SK-N-SH (cell line): Measurements from ENCODE around the gene TMEM132D. TPM values are rescaled to one million over a fixed set of nuclear protein-coding genes. Genes with fewer than 3 reads are reported as not detected.

Experiments used
- CTCF ChIA-PET: fragments of 300-600, 350-600 bp; formaldehyde crosslinking; extraction: SDS; loops from one replicate; lab custom pipeline; 2021; lab: Yijun Ruan, JAX
- POLR2A ChIA-PET: fragments of 350-600 bp; sonication (Branson Sonifier 250); formaldehyde crosslinking; extraction: SDS; loops from one replicate; lab custom pipeline; 2020; ENCODE audit warnings: antibody characterized with exemption, inconsistent platforms; lab: Yijun Ruan, JAX
- DNase-seq: peaks from one replicate; pipeline ENCODE4 v3.0.0; 2012
- H2AFZ ChIP-seq: fragments of 200-600 bp; sonication (generic); 2 replicates; pipeline ENCODE4 v1.8.1; 2016; ENCODE audit warnings: antibody characterized with exemption, mild to moderate bottlenecking, low read depth
- H3F3A ChIP-seq: fragments of 200-600 bp; sonication (generic); replicated peaks from 2 replicates; pipeline ENCODE3; 2016; ENCODE audit warnings: antibody characterized with exemption, mild to moderate bottlenecking; ENCODE audit not compliant: insufficient read depth
- H3K27ac ChIP-seq, 2 experiments: fragments of 200-500 bp in 1 of 2; fragments of 200-600 bp in 1 of 2; sonication (Bioruptor generic) in 1 of 2; sonication (generic), shearing (Covaris generic) in 1 of 2; 2 replicates each; pipeline versions ENCODE4 v1.5.1 to v1.6.1; 2014 to 2016; ENCODE audit warnings: low read depth in 2 of 2, inconsistent platforms in 1 of 2, low read length in 1 of 2, mild to moderate bottlenecking in 1 of 2, mixed read lengths in 1 of 2
- H3K27me3 ChIP-seq: fragments of 200-600 bp; sonication (generic), shearing (Covaris generic); 2 replicates; pipeline ENCODE4 v1.6.1; 2016; ENCODE audit warnings: mixed run types; ENCODE audit not compliant: insufficient read depth
- H3K36me3 ChIP-seq, 2 experiments: fragments of 200-500 bp in 1 of 2; fragments of 200-600 bp in 1 of 2; sonication (Bioruptor generic) in 1 of 2; sonication (generic) in 1 of 2; replicated peaks in 1 of 2; 2 replicates each; pipeline versions ENCODE3 to v1.5.1; 2014 to 2016; ENCODE audit warnings: low read length in 1 of 2, mild to moderate bottlenecking in 1 of 2; ENCODE audit not compliant: insufficient read depth in 2 of 2, control insufficient read depth in 1 of 2
- H3K4me1 ChIP-seq, 2 experiments: fragments of 200-500 bp in 1 of 2; fragments of 200-600 bp in 1 of 2; sonication (Bioruptor generic) in 1 of 2; sonication (generic), shearing (Covaris generic) in 1 of 2; 2 replicates each; pipeline versions ENCODE4 v1.5.1 to v1.6.1; 2014 to 2016; ENCODE audit warnings: low read depth in 1 of 2, low read length in 1 of 2, mixed run types in 1 of 2; ENCODE audit not compliant: insufficient read depth in 2 of 2, control insufficient read depth in 1 of 2
- H3K4me2 ChIP-seq: fragments of 200-600 bp; sonication (generic), shearing (Covaris generic); 2 replicates; pipeline ENCODE4 v1.6.1; 2017; ENCODE audit warnings: mixed run types
- H3K4me3 ChIP-seq, 2 experiments: fragments of 200-500 bp in 1 of 2; fragments of 200-600 bp in 1 of 2; sonication (Bioruptor generic) in 1 of 2; sonication (generic), shearing (Covaris generic) in 1 of 2; 2 replicates each; pipeline versions ENCODE4 v1.5.1 to v1.8.1; 2014 to 2016; ENCODE audit warnings: low read depth in 2 of 2, inconsistent platforms in 1 of 2, low read length in 1 of 2, mild to moderate bottlenecking in 1 of 2, mixed read lengths in 1 of 2, moderate library complexity in 1 of 2
- H3K79me2 ChIP-seq: fragments of 200-600 bp; sonication (generic); 2 replicates; pipeline ENCODE4 v1.8.1; 2017; ENCODE audit warnings: mild to moderate bottlenecking; ENCODE audit not compliant: insufficient read depth
- H3K9ac ChIP-seq: fragments of 200-600 bp; sonication (generic); 2 replicates; pipeline ENCODE4 v1.6.1; 2017; ENCODE audit warnings: mixed run types
- H3K9me2 ChIP-seq: fragments of 200-600 bp; sonication (generic); 2 replicates; pipeline ENCODE4 v1.6.1; 2017; ENCODE audit warnings: mixed run types
- H3K9me3 ChIP-seq: fragments of 200-600 bp; sonication (generic); 2 replicates; pipeline ENCODE4 v1.6.1; 2017; ENCODE audit warnings: mixed run types, mild to moderate bottlenecking, moderate library complexity
- H4K20me1 ChIP-seq: fragments of 200-600 bp; sonication (generic); 2 replicates; pipeline ENCODE4 v1.6.1; 2017; ENCODE audit warnings: mild to moderate bottlenecking, mixed run types; ENCODE audit not compliant: insufficient read depth
- EP300 ChIP-seq, 2 experiments: IDR thresholded peaks; 2 replicates each; pipeline versions ENCODE4 v1.4.0 to v1.6.1; 2012; ENCODE audit warnings: borderline replicate concordance in 1 of 2, low read depth in 1 of 2, low read length in 1 of 2
- EZH2phosphoT487 ChIP-seq: fragments of 200-600 bp; sonication (generic); IDR thresholded peaks from 2 replicates; pipeline ENCODE4 v1.6.1; 2017; ENCODE audit warnings: low read depth, mixed run types, mild to moderate bottlenecking, antibody characterized with exemption, moderate library complexity, borderline replicate concordance
- FOSL2 ChIP-seq: IDR thresholded peaks from 2 replicates; pipeline ENCODE4 v1.4.0; 2012; ENCODE audit warnings: low read depth, mild to moderate bottlenecking, moderate library complexity, borderline replicate concordance
- FOXJ3 ChIP-seq: sonication (generic); formaldehyde crosslinking; IDR thresholded peaks from 2 replicates; pipeline ENCODE4 v1.5.1; 2020; ENCODE audit warnings: mild to moderate bottlenecking, missing genetic modification reagents
- JUND ChIP-seq: IDR thresholded peaks from 2 replicates; pipeline ENCODE4 v1.4.0; 2012
- MEF2A ChIP-seq: IDR thresholded peaks from 2 replicates; pipeline ENCODE4 v1.4.0; 2012; ENCODE audit warnings: low read depth, borderline replicate concordance
- NFIC ChIP-seq: IDR thresholded peaks from 2 replicates; pipeline ENCODE4 v1.4.0; 2012; ENCODE audit warnings: borderline replicate concordance
- NRF1 ChIP-seq: IDR thresholded peaks from 2 replicates; pipeline ENCODE4 v1.6.1; 2012; ENCODE audit warnings: low read depth, mild to moderate bottlenecking, low read length
- REST ChIP-seq: IDR thresholded peaks from 2 replicates; pipeline ENCODE4 v1.6.1; 2012; ENCODE audit warnings: mild to moderate bottlenecking, low read depth, low read length, moderate library complexity
- RXRA ChIP-seq: IDR thresholded peaks from 2 replicates; pipeline ENCODE4 v1.4.0; 2012; ENCODE audit warnings: low read depth, mild to moderate bottlenecking, borderline replicate concordance
- SIN3A ChIP-seq: IDR thresholded peaks from 2 replicates; pipeline ENCODE4 v1.6.1; 2012; ENCODE audit warnings: low read depth, mild to moderate bottlenecking, low read length, moderate library complexity, borderline replicate concordance
- SMC3 ChIP-seq: IDR thresholded peaks from 2 replicates; pipeline ENCODE4 v1.6.1; 2012; ENCODE audit warnings: low read depth, low read length, improper control_type of control experiment
- TAF1 ChIP-seq: IDR thresholded peaks from 2 replicates; pipeline ENCODE4 v1.6.1; 2012; ENCODE audit warnings: low read depth, mild to moderate bottlenecking, low read length, moderate library complexity, borderline replicate concordance
- ZBTB33 ChIP-seq: IDR thresholded peaks from 2 replicates; pipeline ENCODE4 v1.4.0; 2012; ENCODE audit warnings: low read depth, borderline replicate concordance
- WGBS: methylation state at CpG from one replicate; pipeline ENCODE4 v1.1.6; 2017; ENCODE audit warnings: low lambda C conversion rate; 5-methylcytosine and 5-hydroxymethylcytosine counted together
- polyA plus RNA-seq, 3 experiments: library from polyadenylated mRNA; depleted of rRNA; stranded (reverse); fragments of >200 nt; gene quantifications; 2 replicates each; pipeline ENCODE4 v1.2.3, GENCODE V29; 2012

The TMEM132D gene
- polyA plus RNA-seq, 1 of the 3 experiments (the other 2 are of a cell fraction), result not detected

- no peak overlapping the region for H3K4me3 ChIP-seq
- H3K9ac ChIP-seq, result no peak overlapping the region
- no peak overlapping the region for H3K4me2 ChIP-seq
- H3K27ac ChIP-seq, result no peak overlapping the region
- H3K79me2 ChIP-seq, result no peaks in the 10 kb centered on the region
- H3F3A ChIP-seq, result no peaks in the 10 kb centered on the region
- H3K9me2 ChIP-seq, result no peaks in the 10 kb centered on the region
- WGBS, result 30% methylated on average over 5 of the region's 5 CpGs
- CTCF ChIA-PET, result no interaction called here
- no peaks in the 10 kb centered on the region for H3K36me3 ChIP-seq
- no peaks in the 10 kb centered on the region for H3K4me1 ChIP-seq
- TF ChIP-seq FOXJ3 (CRISPR knock-in tag) (no peak), EZH2phosphoT487 (no peak), FOSL2 (no peak), NRF1 (no peak), ZBTB33 (no peak), TAF1 (no peak), RXRA (no peak), EP300 (IDR thresholded peaks at IDR 0.05; ENCODE audit: borderline replicate concordance in 1 of 2, low read depth in 1 of 2, low read length in 1 of 2) (no peak), NFIC (no peak), SMC3 (no peak), JUND (no peak), SIN3A (no peak), MEF2A (no peak), REST (no peak)
- DNase-seq, result no peak
- POLR2A ChIA-PET, result no interaction called here
- no peaks in the 10 kb centered on the region; the same call in 1 of the 2 replicates for H3K9me3 ChIP-seq
- no peaks in the 10 kb centered on the region for H3K27me3 ChIP-seq
- H4K20me1 ChIP-seq, result no peaks in the 10 kb centered on the region
- no peak overlapping the region for H2AFZ ChIP-seq
These were observed 33.0 kb downstream of the TMEM132D start for GRCh38 chr12:129870796-129871195.
